ENCODE data around the gene ZNF43. TPM values are rescaled to one million over a fixed set of nuclear protein-coding genes. Genes with fewer than 3 reads are reported as not detected.
A peak's percentile ranks its signal among the peaks of the same experiment; 100 is the strongest.
"Not testable (repeated sequence)": the region's sequence is repeated elsewhere in the genome, so short reads cannot be mapped to it uniquely, and the experiment has no call there.

Gene ZNF43
- total RNA-seq: 77.2 and 84.2 TPM in 2 replicates
- long read RNA-seq, full-length matches to known transcripts: 49 of 69 reads
- long read RNA-seq, partial matches to known transcripts: 6 of 69 reads
- long read RNA-seq, other reads (novel, unspliced or antisense): 14 of 69 reads

DNA sequence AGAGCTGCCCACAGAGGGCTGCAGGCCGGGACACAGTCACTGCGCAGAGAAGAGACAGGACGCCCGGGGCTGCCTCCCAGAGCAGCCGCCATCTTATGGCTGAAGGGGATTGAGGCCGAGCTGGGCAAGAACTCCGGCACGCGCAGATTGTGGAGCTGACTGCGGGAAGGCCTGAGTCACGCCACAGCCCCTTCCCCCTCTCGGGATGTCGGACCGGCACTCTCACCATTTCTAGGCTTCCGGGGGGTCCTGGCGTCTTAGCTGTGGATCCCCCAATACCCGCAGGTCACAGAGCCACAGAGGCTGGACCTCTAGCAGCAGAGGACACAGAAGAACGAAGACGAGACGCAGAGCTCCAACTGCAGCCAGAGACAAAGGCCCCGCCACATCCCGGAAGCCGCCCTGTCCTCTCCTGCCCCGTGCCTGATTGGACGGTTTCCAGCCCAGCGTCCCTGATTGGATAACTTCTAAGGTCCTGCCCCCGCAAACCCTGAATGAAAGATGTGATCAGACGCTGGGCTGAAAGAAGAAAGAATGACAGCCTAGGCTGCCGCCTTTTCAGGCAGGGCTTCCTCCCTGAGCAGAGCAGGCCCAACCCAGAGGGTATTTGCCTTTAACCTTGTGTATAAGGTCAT, at the start of gene ZNF43:
Gene ZNF43 (minus strand): TSS at position 373 of the 635 bp plus-strand sequence. CDS start 144 bp downstream, at position 229.
- Mint-ChIP-seq H3K36me3 (ENCODE audit: insufficient read depth) (peaks cover 42% of the 10 kb centered on the region), H3K27me3 (no peaks in the 10 kb centered on the region), H3K27ac (peak within 1 kb of the TSS; percentile 100), H3K4me1 (ENCODE audit: low read depth) (peaks cover 10% of the 10 kb centered on the region), H3K4me3 (ENCODE audit: low read depth) (peak within 1 kb of the TSS; percentile 99), H3K9me3 (ENCODE audit: low read depth) (peaks cover 10% of the 10 kb centered on the region)
- TF ChIP-seq CTCF (IDR thresholded peaks at IDR 0.05; ENCODE audit: unreplicated experiment): no peak
- peak; percentile 77 for DNase-seq (ENCODE audit: low spot score, unreplicated experiment)

GRCh38 chr19:21885516-21885915, 49.5 kb upstream of the ZNF43 start:
- H3K36me3 Mint-ChIP-seq (ENCODE audit: insufficient read depth); H3K4me1 Mint-ChIP-seq (ENCODE audit: low read depth); H3K27me3 Mint-ChIP-seq; H3K4me3 Mint-ChIP-seq (ENCODE audit: low read depth); DNase-seq (ENCODE audit: low spot score, unreplicated experiment); H3K27ac Mint-ChIP-seq: not testable (repeated sequence)
- peaks cover 43% of the 10 kb centered on the region for H3K9me3 Mint-ChIP-seq (ENCODE audit: low read depth)

DNA sequence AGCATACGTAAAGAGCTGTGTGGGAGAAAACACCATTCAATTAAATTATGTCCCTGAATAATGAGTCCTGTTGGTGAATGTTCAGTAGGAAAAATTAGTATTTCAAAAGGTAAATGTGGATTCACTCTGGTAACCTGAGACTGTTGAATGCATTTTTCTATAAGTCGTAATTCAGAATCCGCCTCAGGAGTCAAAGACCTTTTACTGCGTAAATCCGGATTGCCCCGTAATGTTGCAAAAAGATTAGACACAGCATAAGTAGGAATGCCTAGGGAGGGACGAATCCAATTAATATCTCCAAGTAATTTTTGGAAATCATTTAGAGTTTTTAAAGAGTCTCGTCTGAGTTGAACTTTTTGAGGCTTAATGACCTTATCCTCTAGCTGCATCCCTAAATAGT, 48.8 kb upstream of the ZNF43 start:
- H3K4me3 Mint-ChIP-seq (ENCODE audit: low read depth); H3K27ac Mint-ChIP-seq; H3K4me1 Mint-ChIP-seq (ENCODE audit: low read depth); DNase-seq (ENCODE audit: low spot score, unreplicated experiment); H3K27me3 Mint-ChIP-seq; H3K36me3 Mint-ChIP-seq (ENCODE audit: insufficient read depth): not testable (repeated sequence)
- H3K9me3 Mint-ChIP-seq (ENCODE audit: low read depth): peaks cover 48% of the 10 kb centered on the region

- no peak overlapping the region for H3K27ac Mint-ChIP-seq
- H3K36me3 Mint-ChIP-seq (ENCODE audit: insufficient read depth): no peaks in the 10 kb centered on the region
- DNase-seq (ENCODE audit: low spot score, unreplicated experiment): no peak
- peaks cover 46% of the 10 kb centered on the region for H3K9me3 Mint-ChIP-seq (ENCODE audit: low read depth)
- no peaks in the 10 kb centered on the region for H3K4me1 Mint-ChIP-seq (ENCODE audit: low read depth)
- no peak overlapping the region for H3K4me3 Mint-ChIP-seq (ENCODE audit: low read depth)
- no peak for TF ChIP-seq CTCF (IDR thresholded peaks at IDR 0.05; ENCODE audit: unreplicated experiment)
- H3K27me3 Mint-ChIP-seq: no peaks in the 10 kb centered on the region
Observed at GRCh38 chr19:21883516-21883915, 47.5 kb upstream of the ZNF43 start.

DNA sequence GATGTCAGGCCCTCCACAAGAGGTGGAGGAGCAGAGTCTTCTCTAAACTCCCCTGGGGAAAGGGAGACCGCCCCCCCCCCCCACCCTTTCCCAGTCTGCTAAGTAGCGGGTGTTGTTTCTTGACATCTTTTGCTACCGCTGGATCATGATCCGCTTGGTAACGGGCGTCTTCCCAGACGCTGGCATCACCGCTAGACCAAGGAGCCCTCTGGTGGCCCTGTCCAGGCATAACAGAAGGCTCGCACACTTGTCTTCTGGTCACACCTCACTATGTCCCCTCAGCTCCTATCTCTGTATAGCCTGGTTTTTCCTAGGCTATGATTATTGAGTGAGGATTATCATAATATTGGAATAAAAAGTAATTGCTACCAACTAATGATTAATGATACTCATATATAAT, 44.8 kb upstream of the ZNF43 start:
- H3K27ac Mint-ChIP-seq; H3K27me3 Mint-ChIP-seq; H3K4me3 Mint-ChIP-seq (ENCODE audit: low read depth); H3K36me3 Mint-ChIP-seq (ENCODE audit: insufficient read depth); DNase-seq (ENCODE audit: low spot score, unreplicated experiment); H3K4me1 Mint-ChIP-seq (ENCODE audit: low read depth): not testable (repeated sequence)
- peaks cover 57% of the 10 kb centered on the region for H3K9me3 Mint-ChIP-seq (ENCODE audit: low read depth)
- peak; percentile 13 for TF ChIP-seq CTCF (IDR thresholded peaks at IDR 0.05; ENCODE audit: unreplicated experiment)

DNA sequence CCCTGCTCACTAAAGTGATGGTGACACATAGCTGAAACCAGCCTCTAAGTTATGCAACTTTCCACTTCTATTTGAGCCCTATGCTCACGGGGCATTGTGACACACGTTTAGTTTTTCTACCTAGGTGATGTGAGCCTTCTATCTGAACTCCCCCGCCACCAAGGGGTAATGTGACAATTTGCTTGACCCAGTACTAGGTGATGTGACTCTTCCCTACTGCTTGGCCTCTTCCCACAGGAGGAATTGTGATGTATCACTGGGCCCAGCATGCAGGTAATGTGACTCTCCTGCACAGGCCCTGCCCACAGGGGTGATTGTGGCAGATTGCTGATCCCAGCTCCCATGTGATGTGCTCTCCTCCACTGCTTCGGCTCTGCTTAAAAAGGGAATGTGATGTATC, 42.7 kb upstream of the ZNF43 start:
- Mint-ChIP-seq H3K4me1 (ENCODE audit: low read depth) (no peaks in the 10 kb centered on the region), H3K36me3 (ENCODE audit: insufficient read depth) (no peaks in the 10 kb centered on the region), H3K4me3 (ENCODE audit: low read depth) (no peak overlapping the region), H3K27ac (no peak overlapping the region), H3K9me3 (ENCODE audit: low read depth) (peaks cover 55% of the 10 kb centered on the region), H3K27me3 (no peaks in the 10 kb centered on the region)
- no peak for DNase-seq (ENCODE audit: low spot score, unreplicated experiment)
- no peak for TF ChIP-seq CTCF (IDR thresholded peaks at IDR 0.05; ENCODE audit: unreplicated experiment)

Measured in progenitor cell of endocrine pancreas (in vitro differentiated cells).